ENCODE results near the gene TNNC2. TPM values are rescaled to one million over a fixed set of nuclear protein-coding genes. Genes with fewer than 3 reads are reported as not detected.
A peak's percentile ranks its signal among the peaks of the same experiment; 100 is the strongest.

Gene TNNC2
- total RNA-seq, 1 experiment from 2014 or later: not detected

DNA sequence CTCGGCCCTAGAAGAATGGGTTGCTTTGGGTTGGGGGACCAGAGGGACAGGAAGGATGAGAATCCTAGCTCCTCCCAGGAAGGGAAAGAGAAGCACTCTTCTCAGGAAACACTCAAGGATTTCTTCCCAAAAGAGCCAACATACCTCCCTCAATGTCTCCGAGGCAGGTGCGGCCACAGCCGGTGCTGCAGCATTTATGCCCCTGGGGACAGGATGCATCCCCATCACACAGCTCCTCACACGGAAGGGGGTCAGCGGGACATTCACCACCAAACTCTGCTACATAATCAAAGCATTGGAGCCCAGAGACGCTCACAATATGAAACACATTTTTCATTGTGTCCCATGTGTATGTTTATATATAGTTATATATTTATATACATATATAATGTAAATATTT, 50.2 kb downstream of the TNNC2 start:
- Mint-ChIP-seq H3K9me3 (ENCODE audit: unreplicated experiment) (no peaks in the 10 kb centered on the region), H3K4me1 (ENCODE audit: low read depth, unreplicated experiment) (no peaks in the 10 kb centered on the region), H3K27ac (ENCODE audit: unreplicated experiment) (no peak overlapping the region), H3K4me3 (ENCODE audit: unreplicated experiment) (no peak overlapping the region), H3K27me3 (ENCODE audit: insufficient read depth, unreplicated experiment) (peaks cover 3% of the 10 kb centered on the region), H3K36me3 (ENCODE audit: insufficient read depth, unreplicated experiment) (no peaks in the 10 kb centered on the region)
- H3K36me3 ChIP-seq (ENCODE audit: control insufficient read depth, insufficient read depth, low read length): no peaks in the 10 kb centered on the region
- intact Hi-C loops (cut with micrococcal nuclease; ENCODE audit: unreplicated experiment): no loop called here
- 0 out of 2 replicates have a peak, but pooled peaks cover 2% of the 10 kb centered on the region for H3K27me3 ChIP-seq (replicated peaks; ENCODE audit: control insufficient read depth, insufficient read depth, low read length)
- CTCF ChIA-PET: no interaction called here
- POLR2A ChIA-PET: interaction anchor here (0.6 kb wide), 1 partner anchor 30 kb away, joined by 4 read pairs; no protein-coding TSS in a partner anchor
- H3K9me3 ChIP-seq: no peaks in the 10 kb centered on the region
- H3K4me1 ChIP-seq: no peaks in the 10 kb centered on the region; the same call in 1 of the 2 replicates
- H3K4me3 ChIP-seq (ENCODE audit: low read depth, low read length): no peak overlapping the region
- DNase-seq: no peak
- no TSS peak for BruUV-seq (replicated peaks)
- TF ChIP-seq, protein P1, sequence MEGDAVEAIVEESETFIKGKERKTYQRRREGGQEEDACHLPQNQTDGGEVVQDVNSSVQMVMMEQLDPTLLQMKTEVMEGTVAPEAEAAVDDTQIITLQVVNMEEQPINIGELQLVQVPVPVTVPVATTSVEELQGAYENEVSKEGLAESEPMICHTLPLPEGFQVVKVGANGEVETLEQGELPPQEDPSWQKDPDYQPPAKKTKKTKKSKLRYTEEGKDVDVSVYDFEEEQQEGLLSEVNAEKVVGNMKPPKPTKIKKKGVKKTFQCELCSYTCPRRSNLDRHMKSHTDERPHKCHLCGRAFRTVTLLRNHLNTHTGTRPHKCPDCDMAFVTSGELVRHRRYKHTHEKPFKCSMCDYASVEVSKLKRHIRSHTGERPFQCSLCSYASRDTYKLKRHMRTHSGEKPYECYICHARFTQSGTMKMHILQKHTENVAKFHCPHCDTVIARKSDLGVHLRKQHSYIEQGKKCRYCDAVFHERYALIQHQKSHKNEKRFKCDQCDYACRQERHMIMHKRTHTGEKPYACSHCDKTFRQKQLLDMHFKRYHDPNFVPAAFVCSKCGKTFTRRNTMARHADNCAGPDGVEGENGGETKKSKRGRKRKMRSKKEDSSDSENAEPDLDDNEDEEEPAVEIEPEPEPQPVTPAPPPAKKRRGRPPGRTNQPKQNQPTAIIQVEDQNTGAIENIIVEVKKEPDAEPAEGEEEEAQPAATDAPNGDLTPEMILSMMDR (IDR thresholded peaks at IDR 0.05; ENCODE audit: insufficient read depth in 1 of 2, low read depth in 1 of 2, low read length in 1 of 2, severe bottlenecking in 1 of 2, unreplicated experiment in 1 of 2): no peak

DNA sequence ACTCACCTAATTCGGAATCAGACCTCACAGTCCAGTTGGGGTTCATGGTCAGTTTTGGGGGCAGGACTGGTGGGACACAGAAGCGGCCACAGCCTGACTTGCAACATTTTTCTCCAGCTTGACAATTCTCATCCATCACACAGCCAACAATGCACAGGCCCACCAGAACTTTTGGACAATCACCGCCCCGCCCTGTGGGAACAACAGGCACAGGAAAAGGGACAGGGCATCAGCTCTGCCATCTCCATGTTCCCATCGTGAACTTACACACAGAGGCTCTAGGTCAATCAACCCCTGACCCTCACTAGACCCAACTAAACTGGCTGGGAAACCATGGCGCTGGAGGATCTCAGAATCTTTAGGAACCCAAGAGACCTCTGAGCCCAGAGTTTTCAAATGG, 51.7 kb downstream of the TNNC2 start:
- TF ChIP-seq, protein P1 (IDR thresholded peaks at IDR 0.05; ENCODE audit: insufficient read depth in 1 of 2, low read depth in 1 of 2, low read length in 1 of 2, severe bottlenecking in 1 of 2, unreplicated experiment in 1 of 2): no peak
- Mint-ChIP-seq H3K4me1 (ENCODE audit: low read depth, unreplicated experiment) (peaks cover 10% of the 10 kb centered on the region), H3K27ac (ENCODE audit: unreplicated experiment) (no peak overlapping the region), H3K9me3 (ENCODE audit: unreplicated experiment) (no peaks in the 10 kb centered on the region), H3K27me3 (ENCODE audit: insufficient read depth, unreplicated experiment) (peaks cover 3% of the 10 kb centered on the region), H3K36me3 (ENCODE audit: insufficient read depth, unreplicated experiment) (no peaks in the 10 kb centered on the region), H3K4me3 (ENCODE audit: unreplicated experiment) (no peak overlapping the region)
- BruUV-seq (replicated peaks): no TSS peak
- ChIA-PET POLR2A (no interaction called here), CTCF (interaction anchor here (0.6 kb wide), 1 partner anchor 211 kb away, joined by 5 read pairs; no protein-coding TSS in a partner anchor)
- H3K36me3 ChIP-seq (ENCODE audit: control insufficient read depth, insufficient read depth, low read length): no peaks in the 10 kb centered on the region
- no peaks in the 10 kb centered on the region for H3K9me3 ChIP-seq
- intact Hi-C loops (cut with micrococcal nuclease; ENCODE audit: unreplicated experiment): no loop called here
- H3K27me3 ChIP-seq (replicated peaks; ENCODE audit: control insufficient read depth, insufficient read depth, low read length): 0 out of 2 replicates have a peak, but pooled peaks cover 2% of the 10 kb centered on the region
- no peak overlapping the region for H3K4me3 ChIP-seq (ENCODE audit: low read depth, low read length)
- H3K4me1 ChIP-seq: peaks cover 10% of the 10 kb centered on the region
- DNase-seq: peak in 1 of 2 experiments; percentile 30

DNA sequence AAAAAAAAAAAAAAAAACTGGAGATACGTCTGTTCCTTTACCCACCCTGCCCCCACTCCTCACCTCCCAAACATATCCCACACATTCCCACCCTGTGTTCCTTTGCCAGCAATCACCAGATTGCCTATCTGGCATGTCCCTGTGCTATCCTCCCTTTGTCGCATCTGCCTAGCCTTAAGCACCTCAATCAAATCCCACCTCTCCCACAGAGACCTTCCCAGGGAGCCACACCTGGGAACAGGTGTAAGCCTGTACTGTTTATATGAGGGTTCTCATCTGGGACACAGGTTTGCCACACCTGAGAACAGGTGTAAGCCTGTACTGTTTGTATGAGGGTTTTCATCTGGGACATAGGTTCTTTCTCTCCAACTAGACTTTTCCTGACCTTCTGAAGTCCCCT, 52.2 kb downstream of the TNNC2 start:
- no TSS peak for BruUV-seq (replicated peaks)
- no peak overlapping the region for H3K27ac Mint-ChIP-seq (ENCODE audit: unreplicated experiment)
- H3K27me3 Mint-ChIP-seq (ENCODE audit: insufficient read depth, unreplicated experiment): peaks cover 3% of the 10 kb centered on the region
- peak in 1 of 2 experiments; percentile 26 for DNase-seq
- TF ChIP-seq, protein P1 (IDR thresholded peaks at IDR 0.05; ENCODE audit: insufficient read depth in 1 of 2, low read depth in 1 of 2, low read length in 1 of 2, severe bottlenecking in 1 of 2, unreplicated experiment in 1 of 2): no peak
- ChIA-PET CTCF (interaction anchor here (0.6 kb wide), 1 partner anchor 211 kb away, joined by 5 read pairs; no protein-coding TSS in a partner anchor), POLR2A (no interaction called here)
- H3K9me3 Mint-ChIP-seq (ENCODE audit: unreplicated experiment): no peaks in the 10 kb centered on the region
- no peak overlapping the region for H3K4me3 Mint-ChIP-seq (ENCODE audit: unreplicated experiment)
- intact Hi-C loops (cut with micrococcal nuclease; ENCODE audit: unreplicated experiment): no loop called here
- peaks cover 10% of the 10 kb centered on the region for H3K4me1 Mint-ChIP-seq (ENCODE audit: low read depth, unreplicated experiment)
- Histone ChIP-seq H3K4me3 (ENCODE audit: low read depth, low read length) (no peak overlapping the region), H3K27me3 (replicated peaks; ENCODE audit: control insufficient read depth, insufficient read depth, low read length) (0 out of 2 replicates have a peak, but pooled peaks cover 2% of the 10 kb centered on the region), H3K4me1 (peaks cover 11% of the 10 kb centered on the region), H3K9me3 (no peaks in the 10 kb centered on the region), H3K36me3 (ENCODE audit: control insufficient read depth, insufficient read depth, low read length) (no peaks in the 10 kb centered on the region)
- H3K36me3 Mint-ChIP-seq (ENCODE audit: insufficient read depth, unreplicated experiment): no peaks in the 10 kb centered on the region

Other genes with a start within 250 kb of the TNNC2 start
- not detected in 2 replicates for gene WFDC8, start 248.0 kb downstream of the TNNC2 start, total RNA-seq (2022)
- not detected in 2 replicates for gene WFDC10A, start 197.6 kb downstream of the TNNC2 start, total RNA-seq (2022)
- gene WFDC9, start 196.0 kb downstream of the TNNC2 start, total RNA-seq (2022): not detected in 2 replicates
- not detected in 2 replicates for gene WFDC11, start 157.1 kb downstream of the TNNC2 start, total RNA-seq (2022)
- not detected in 2 replicates for gene WFDC13, start 125.3 kb downstream of the TNNC2 start, total RNA-seq (2022)
- not detected in 2 replicates for gene WFDC10B, start 122.3 kb downstream of the TNNC2 start, total RNA-seq (2022)
- not detected in 2 replicates for gene SPINT4, start 105.0 kb downstream of the TNNC2 start, total RNA-seq (2022)
- gene WFDC3, start 35.4 kb downstream of the TNNC2 start, total RNA-seq (2022): 1.1 and 1.7 TPM in 2 replicates
- 89.3 and 105 TPM in 2 replicates for gene DNTTIP1, start 35.4 kb downstream of the TNNC2 start, total RNA-seq (2022)
- 409 and 423 TPM in 2 replicates for gene UBE2C, start 14.7 kb downstream of the TNNC2 start, total RNA-seq (2022)
- gene SNX21, start 6.5 kb upstream of the TNNC2 start, total RNA-seq (2022): 14.1 and 15.6 TPM in 2 replicates
- 35.1 and 36.2 TPM in 2 replicates for gene ACOT8, start 30.1 kb upstream of the TNNC2 start, total RNA-seq (2022)
- 6.1 and 6.4 TPM in 2 replicates for gene ZSWIM3, start 30.3 kb upstream of the TNNC2 start, total RNA-seq (2022)
- gene ZSWIM1, start 53.9 kb upstream of the TNNC2 start, total RNA-seq (2022): 24.8 and 27.3 TPM in 2 replicates
- gene SPATA25, start 60.3 kb upstream of the TNNC2 start, total RNA-seq (2022): 6.7 and 7.3 TPM in 2 replicates
- 12.6 TPM in 2 replicates for gene NEURL2, start 63.9 kb upstream of the TNNC2 start, total RNA-seq (2022)
- gene CTSA, start 64.0 kb upstream of the TNNC2 start, total RNA-seq (2022): 282 and 294 TPM in 2 replicates
- 39.6 and 42.6 TPM in 2 replicates for gene PLTP, start 84.8 kb upstream of the TNNC2 start, total RNA-seq (2022)
- 66.5 and 75.9 TPM in 2 replicates for gene PCIF1, start 107.4 kb upstream of the TNNC2 start, total RNA-seq (2022)
- gene ZNF335, start 144.9 kb upstream of the TNNC2 start, total RNA-seq (2022): 35.1 and 38.1 TPM in 2 replicates
- 0.16 TPM in 1 of 2 replicates, not detected in the other for gene MMP9, start 181.6 kb upstream of the TNNC2 start, total RNA-seq (2022)
- 0.56 and 1.9 TPM in 2 replicates for gene SLC12A5, start 201.9 kb upstream of the TNNC2 start, total RNA-seq (2022)

Data from Caco-2 (cell line).